GM19239 (cell line): Measurements from ENCODE around the gene PTRH1.

ENCODE experiments used
- DNase-seq: peaks from one replicate; pipeline ENCODE4 v3.0.0; 2011; ENCODE audit warnings: low spot score; ENCODE audit not compliant: insufficient read length
- FAIRE-seq: peaks from 2 replicates; lab custom pipeline; 2011; peaks lifted over from hg19 to GRCh38; lab: Jason Lieb, UNC

Gene PTRH1

DNA sequence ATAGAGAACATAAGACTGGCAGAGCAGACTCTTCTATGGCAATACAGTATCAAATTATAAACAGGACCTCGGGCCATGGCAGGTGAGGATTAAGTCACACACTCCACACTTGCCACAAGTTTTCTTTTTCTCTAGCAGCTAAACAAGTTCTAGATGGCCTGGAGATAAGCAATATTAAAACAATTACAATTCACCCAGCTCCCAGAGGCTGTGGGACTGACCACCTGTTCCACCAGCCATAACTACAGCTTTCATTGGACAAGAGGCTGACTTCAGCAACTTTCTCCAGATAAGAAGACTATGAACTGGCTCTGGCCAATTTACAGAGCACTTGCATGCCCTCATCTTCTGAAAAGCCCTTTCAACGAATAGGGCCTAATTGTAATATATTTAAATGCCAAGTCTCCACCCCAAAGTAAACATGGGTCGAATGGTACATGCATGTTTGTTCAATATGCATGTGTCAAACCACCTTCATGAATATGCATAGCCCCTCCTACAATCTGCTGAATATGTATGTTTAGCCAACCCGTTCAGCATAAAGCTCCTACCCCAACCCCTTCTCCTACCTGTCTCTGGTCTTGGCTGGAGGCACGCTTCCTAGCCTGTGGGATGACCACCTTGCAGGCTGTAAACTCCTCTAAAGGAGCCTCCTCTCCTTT, 14.7 kb downstream of the PTRH1 start:
- no peak for DNase-seq

DNA sequence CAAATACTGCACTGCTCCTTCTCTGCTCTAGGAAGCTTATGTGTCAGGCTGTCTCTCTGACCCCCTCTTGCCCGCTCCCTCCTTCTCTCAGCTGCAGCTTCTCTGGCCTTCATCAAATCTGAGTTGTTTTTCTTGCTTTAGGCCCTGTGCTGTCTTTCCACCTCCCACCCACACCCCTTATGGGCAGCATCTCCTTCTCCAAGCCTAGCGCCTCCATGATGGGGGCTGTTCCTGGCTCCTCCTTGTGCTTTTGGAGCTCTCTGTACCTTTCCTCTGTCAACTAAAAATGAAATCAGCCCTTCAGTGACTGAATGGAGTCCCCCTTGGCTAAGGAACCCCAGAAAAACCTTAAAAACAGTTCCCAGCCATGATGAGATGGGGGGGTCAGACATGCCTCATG, 15.3 kb downstream of the PTRH1 start:
- FAIRE-seq, result no peak
- DNase-seq, result no peak

More for the DNA sequence above, 14.7 kb downstream of the PTRH1 start:
- no peak for FAIRE-seq

DNA sequence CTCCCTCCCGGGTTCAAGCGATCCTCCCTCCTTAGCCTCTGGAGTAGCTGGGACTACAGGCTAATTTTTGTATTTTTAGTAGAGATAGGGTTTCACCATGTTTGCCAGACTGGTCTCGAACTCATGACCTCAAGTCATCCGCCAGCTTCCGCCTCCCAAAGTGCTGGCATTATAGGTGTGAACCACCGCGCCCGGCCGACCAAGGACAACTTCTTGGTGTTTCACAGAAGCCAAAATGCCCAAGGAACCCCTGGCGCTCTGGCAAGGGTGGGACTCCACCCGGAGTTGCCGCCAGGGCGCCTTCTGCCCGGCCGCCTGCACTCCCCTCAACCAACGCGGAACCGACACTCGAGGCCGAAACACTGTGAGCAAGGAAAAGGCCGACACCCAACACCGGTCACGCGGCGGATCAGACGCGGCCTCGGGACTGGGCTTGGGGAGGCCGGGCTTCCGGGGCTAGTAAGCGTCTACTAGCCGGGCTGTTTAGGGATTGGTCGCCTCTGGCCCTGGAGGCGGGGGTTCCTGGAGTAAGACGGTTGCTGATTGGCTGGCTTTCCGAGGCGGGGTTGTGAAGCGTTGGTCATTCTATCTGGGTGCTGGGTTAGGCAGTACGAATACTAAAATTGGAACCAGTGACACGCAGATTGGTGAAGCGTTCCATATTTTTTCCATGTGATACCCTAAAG, 16.3 kb downstream of the PTRH1 start:
- peak; percentile 94 for DNase-seq
- peak; percentile 97 for FAIRE-seq

GRCh38 chr9:127698386-127698785, 17.1 kb downstream of the PTRH1 start:
- DNase-seq (no peak), FAIRE-seq (no peak)

DNA sequence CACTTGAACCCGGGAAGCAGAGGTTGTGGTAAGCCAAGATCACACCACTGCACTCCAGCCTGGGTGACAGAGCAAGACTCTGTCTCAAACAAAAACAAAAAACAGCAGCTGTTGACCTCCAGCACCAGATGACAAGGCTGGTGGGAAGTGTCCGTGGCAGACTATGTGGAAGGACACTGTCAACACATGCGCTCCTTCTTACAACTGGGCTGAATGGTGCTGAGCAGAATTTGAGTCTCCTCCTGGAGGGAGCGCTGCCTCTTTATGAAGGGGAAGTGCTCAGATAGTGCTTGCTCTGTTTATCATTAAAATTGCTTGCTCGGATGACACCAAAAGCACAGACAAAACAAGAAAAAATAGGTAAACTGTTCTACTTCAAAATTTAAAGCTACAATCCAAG, 17.9 kb downstream of the PTRH1 start:
- FAIRE-seq (no peak), DNase-seq (no peak)

DNA sequence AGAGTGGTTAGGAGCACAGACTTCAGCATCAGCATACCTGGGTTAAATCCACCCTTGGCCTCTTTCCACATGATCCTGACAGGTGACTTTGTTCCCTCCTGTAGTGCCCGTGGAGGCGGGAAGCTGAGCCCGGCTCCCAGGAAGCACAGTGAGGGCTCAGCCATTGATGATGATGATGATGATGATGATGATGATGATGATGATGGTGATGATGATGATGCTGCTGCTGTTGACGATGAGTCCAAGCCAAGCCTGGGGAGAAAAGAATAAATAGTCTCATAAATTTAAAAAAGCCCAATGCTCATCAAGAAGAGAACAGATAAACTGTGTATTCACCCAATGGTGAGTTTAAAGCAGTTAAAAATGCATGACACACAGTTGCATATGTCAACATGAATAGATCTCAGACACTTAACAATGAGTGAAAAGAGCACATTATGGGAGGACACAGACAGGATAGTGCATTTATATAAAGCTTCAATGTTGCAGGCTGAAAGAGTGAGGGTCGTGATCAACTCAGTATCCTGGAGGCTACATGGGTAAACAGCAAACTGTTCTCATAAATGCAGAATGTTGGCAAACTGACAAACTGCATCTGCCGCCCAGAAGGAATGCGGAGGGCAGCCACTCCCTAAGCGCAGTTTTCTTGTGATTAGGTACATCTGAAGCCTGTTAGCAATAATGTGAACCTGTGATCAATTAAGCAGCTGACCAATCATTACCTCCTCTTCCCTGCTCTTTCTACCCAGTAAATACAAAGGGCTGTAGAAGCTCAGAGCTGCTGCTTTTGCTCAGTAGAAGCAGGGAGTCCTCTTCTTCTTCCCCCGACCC, 20.4 kb downstream of the PTRH1 start:
- FAIRE-seq (no peak), DNase-seq (no peak)

- FAIRE-seq (no peak), DNase-seq (no peak)
Observed at GRCh38 chr9:127693697-127694096, 21.8 kb downstream of the PTRH1 start.

DNA sequence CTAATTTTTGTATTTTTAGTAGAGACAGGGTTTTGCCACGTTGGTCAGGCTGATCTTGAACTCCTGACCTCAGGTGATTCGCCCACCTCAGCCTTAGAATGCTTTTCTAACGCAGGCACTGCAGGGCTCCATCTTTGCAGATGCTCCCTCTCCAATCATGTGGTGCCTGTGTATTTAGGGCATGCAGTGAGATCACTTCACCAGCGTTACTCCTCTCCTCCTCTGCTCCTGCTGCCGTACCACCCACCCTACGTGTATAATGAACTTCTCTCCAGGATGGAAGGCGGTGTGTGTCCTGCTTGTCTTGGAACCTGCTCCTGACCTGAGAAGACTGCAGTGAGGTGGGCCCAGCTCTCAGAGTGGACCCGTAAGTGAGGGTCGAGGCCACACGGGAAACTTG, 22.3 kb downstream of the PTRH1 start:
- DNase-seq (no peak), FAIRE-seq (no peak)

DNA sequence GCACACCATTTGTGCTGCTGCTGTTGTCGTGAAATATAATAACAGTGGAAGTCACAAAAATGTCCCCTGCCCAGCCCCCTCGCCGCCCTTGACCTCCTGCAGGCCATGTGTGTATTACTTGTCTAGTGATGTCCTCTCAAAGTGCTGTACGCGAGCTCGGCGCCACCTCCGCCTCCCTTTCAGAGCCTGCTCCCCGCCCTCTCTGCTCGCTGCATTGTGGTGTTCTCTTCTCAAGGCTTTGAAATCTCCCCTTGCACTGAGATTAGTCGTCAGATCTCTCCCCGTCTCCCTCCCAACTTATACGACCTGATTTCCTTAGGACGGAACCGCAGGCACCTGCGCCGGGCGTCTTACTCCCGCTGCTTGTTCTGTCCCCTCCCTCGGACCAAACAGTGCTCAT, 23.4 kb downstream of the PTRH1 start:
- FAIRE-seq, result no peak

GRCh38 chr9:127690735-127691134, 24.7 kb downstream of the PTRH1 start:
- no peak for DNase-seq
- no peak for FAIRE-seq

More for the DNA sequence above, 23.4 kb downstream of the PTRH1 start:
- no peak for DNase-seq

DNA sequence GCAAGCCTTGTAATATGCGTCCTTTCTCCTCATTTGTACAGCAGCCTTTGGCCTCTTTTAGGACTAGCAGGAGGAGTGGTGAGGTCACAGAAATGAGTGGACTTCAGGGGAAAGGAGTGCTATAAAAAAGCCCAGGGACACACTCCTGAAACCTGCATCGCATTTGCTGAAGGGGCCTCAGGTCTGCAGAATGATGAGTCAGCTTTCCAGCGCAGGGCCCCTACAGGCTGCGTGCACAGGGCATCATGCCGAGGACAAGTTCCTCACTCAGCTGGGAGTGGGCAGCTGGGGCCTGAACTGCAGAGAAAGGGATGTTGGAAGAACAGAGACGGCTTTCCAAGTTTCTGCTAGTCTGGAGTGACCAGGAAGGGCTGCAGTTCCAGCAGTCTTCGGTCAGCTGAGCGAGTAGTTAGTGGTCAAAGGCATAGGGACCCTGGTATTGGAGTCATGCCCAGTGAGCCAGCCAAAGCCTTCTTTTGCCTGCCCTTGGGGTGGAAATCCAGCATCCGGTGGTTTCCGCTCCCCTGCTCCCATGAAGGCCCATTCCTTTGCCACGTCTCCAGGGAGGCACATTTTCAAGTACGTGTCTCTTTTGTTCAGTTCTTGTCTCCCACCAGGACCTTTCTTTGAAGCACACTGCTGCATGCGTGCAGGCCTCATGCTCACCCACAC, 26.0 kb downstream of the PTRH1 start:
- DNase-seq, result no peak
- no peak for FAIRE-seq

GRCh38 chr9:127686461-127687393, 28.7 kb downstream of the PTRH1 start:
- FAIRE-seq (no peak), DNase-seq (no peak)

DNA sequence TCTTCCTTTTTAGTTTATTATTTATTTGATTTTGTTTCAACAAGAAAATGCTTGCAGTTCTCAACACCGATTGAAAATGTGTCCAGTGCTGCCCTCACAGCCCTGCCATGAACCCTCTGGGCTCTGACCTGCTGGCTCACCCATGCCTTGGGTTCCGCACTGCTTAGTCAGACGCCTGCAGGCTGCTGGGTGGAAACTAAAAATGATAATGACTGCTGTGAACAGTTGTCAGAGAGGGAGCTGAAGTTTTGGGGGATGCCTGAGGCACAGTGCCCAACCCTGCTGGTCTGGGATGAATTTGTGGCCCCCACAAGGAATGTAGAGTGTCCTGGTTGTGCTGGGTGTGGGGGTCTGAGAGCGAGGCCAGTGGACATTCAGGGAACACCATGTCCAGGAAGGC, 30.9 kb downstream of the PTRH1 start:
- FAIRE-seq (no peak), DNase-seq (no peak)

- no peak for FAIRE-seq
Observed at GRCh38 chr9:127683723-127684122, 31.7 kb downstream of the PTRH1 start.

GRCh38 chr9:127682351-127683136, 32.9 kb downstream of the PTRH1 start:
- DNase-seq, result no peak
- FAIRE-seq, result no peak

More at GRCh38 chr9:127683723-127684122, 31.7 kb downstream of the PTRH1 start:
- DNase-seq, result no peak

DNA sequence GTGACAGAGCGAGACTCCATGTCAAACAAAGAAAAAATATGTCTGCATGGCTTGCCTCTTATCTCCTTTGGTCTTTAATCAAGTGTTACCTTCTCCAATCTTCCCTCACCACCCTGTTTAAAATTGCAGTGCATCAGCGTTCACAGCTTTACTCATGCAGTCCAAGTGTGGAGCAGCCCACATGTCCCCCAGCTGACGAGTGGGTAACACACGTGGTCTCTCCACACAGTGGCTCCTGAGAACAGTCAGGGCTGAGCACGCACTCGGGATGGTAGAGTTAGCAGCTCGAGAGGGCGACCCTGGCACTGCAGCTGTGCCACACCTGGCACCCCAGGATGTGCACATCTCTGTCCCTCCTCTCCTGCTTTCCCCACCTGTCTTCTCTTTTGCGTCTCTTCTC, 34.6 kb downstream of the PTRH1 start:
- DNase-seq (no peak), FAIRE-seq (no peak)

- FAIRE-seq (no peak), DNase-seq (no peak)
Observed at GRCh38 chr9:127680226-127680625, 35.2 kb downstream of the PTRH1 start.

- FAIRE-seq, result no peak
Observed at GRCh38 chr9:127679506-127679905, 36.0 kb downstream of the PTRH1 start.

GRCh38 chr9:127676638-127677037, 38.8 kb downstream of the PTRH1 start:
- FAIRE-seq (no peak), DNase-seq (no peak)

More at GRCh38 chr9:127679506-127679905, 36.0 kb downstream of the PTRH1 start:
- DNase-seq, result no peak
